Lower leg skin (tissue), 4 donors: ENCODE measurements around the gene GNAZ. TPM values are rescaled to one million over a fixed set of nuclear protein-coding genes. Genes with fewer than 3 reads are reported as not detected.

ENCODE experiments used
- DNase-seq, 2 donors: peaks; one replicate each; pipeline ENCODE4 v3.0.0-alpha.2; 2019; ENCODE audit warnings: low spot score in 2 of 2
- H3K4me3 ChIP-seq: fragments of 200-600 bp; sonication (generic); 2 replicates; pipeline ENCODE4 v1.5.1; 2017; ENCODE audit warnings: mild to moderate bottlenecking, low read depth; ENCODE audit not compliant: poor library complexity, severe bottlenecking
- CTCF ChIP-seq, 3 donors: fragments of 450-650 bp; IDR thresholded peaks; one replicate each; pipeline ENCODE4 v1.5.1; 2016; ENCODE audit warnings: antibody characterized with exemption in 3 of 3, mild to moderate bottlenecking in 3 of 3, moderate library complexity in 2 of 3
- POLR2A ChIP-seq, 2 donors: fragments of 450-650 bp; IDR thresholded peaks; one replicate each; pipeline ENCODE4 v1.6.1; 2016 to 2017; ENCODE audit warnings: antibody characterized with exemption in 2 of 2, mild to moderate bottlenecking in 1 of 2, moderate library complexity in 1 of 2
- WGBS, 2 donors: methylation state at CpG; one replicate each; pipeline ENCODE4 v1.1.5; 2018; 5-methylcytosine and 5-hydroxymethylcytosine counted together
- intact Hi-C: fragments of 100-400 bp; cut with DNase I; formaldehyde crosslinking; loops from one replicate; pipeline ENCODE4 v1.15.0; 2023; ENCODE audit warnings: low total_unique reads
- total RNA-seq, 4 donors: library from RNA; depleted of rRNA; stranded (reverse); fragments of >200 nt; gene quantifications; one replicate each; pipeline ENCODE4 v1.1.0, GENCODE V29; 2016

GNAZ gene
- total RNA-seq, 4 donors from 2014 or later: 1.5 to 3.6 (median 2.0) TPM

- intact Hi-C loops: no loop called here
- DNase-seq: no peak
- TF ChIP-seq POLR2A (IDR thresholded peaks at IDR 0.05) (no peak), CTCF (IDR thresholded peaks at IDR 0.05) (no peak)
- no peak overlapping the region for H3K4me3 ChIP-seq
- WGBS, 2 donors: 87 to 93% methylated on average over 7 of the region's 8 CpGs
Measured at GRCh38 chr22:23106906-23107367, 36.6 kb downstream of the GNAZ start.

GRCh38 chr22:23107487-23108248 is 37.3 kb downstream of the GNAZ start:
- no peak for DNase-seq
- WGBS, 2 donors: 93 to 94% methylated on average over 14 to 15 of the region's 17 CpGs
- intact Hi-C loops: no loop called here

GRCh38 chr22:23108249-23109078 is 38.1 kb downstream of the GNAZ start:
- no peak for TF ChIP-seq CTCF (IDR thresholded peaks at IDR 0.05)
- TF ChIP-seq POLR2A (IDR thresholded peaks at IDR 0.05): no peak
- H3K4me3 ChIP-seq: no peak overlapping the region
- DNase-seq: no peak
- WGBS, 2 donors: 88 to 96% methylated on average over 6 to 7 of the region's 7 CpGs
- intact Hi-C loops: no loop called here

More at GRCh38 chr22:23107487-23108248, 37.3 kb downstream of the GNAZ start:
- TF ChIP-seq POLR2A (IDR thresholded peaks at IDR 0.05): no peak
- no peak for TF ChIP-seq CTCF (IDR thresholded peaks at IDR 0.05)
- no peak overlapping the region for H3K4me3 ChIP-seq

- intact Hi-C loops: no loop called here
- no peak overlapping the region for H3K4me3 ChIP-seq
- no peak for DNase-seq
- TF ChIP-seq POLR2A (IDR thresholded peaks at IDR 0.05) (no peak), CTCF (IDR thresholded peaks at IDR 0.05) (no peak)
- WGBS, 2 donors: 78 to 82% methylated on average over 5 to 6 of the region's 6 CpGs
Measured at GRCh38 chr22:23109079-23109347, 38.7 kb downstream of the GNAZ start.

- H3K4me3 ChIP-seq: no peak overlapping the region
- no peak for DNase-seq
- 60 to 84% methylated on average over 5 of the region's 5 CpGs for WGBS, 2 donors
- TF ChIP-seq CTCF (IDR thresholded peaks at IDR 0.05): no peak
- no peak for TF ChIP-seq POLR2A (IDR thresholded peaks at IDR 0.05)
- intact Hi-C loops: no loop called here
Measured at GRCh38 chr22:23109441-23109978, 39.2 kb downstream of the GNAZ start.
